Thoracic aorta (tissue), 2 donors: ENCODE results near the gene LDLR. TPM values are rescaled to one million over a fixed set of nuclear protein-coding genes. Genes with fewer than 3 reads are reported as not detected.

Experiments
- ATAC-seq: fragments of 150-250 bp; one replicate; pipeline ENCODE4 v1.8.0; 2017; ENCODE audit warnings: low read depth; ENCODE audit not compliant: insufficient number of reproducible peaks, low FRiP score
- DNase-seq: peaks from one replicate; pipeline ENCODE4 v3.0.0-alpha.2; 2020; ENCODE audit warnings: low spot score
- H3K27ac ChIP-seq, 2 donors: fragments of 200-600 bp; sonication (generic); 1 replicate in 1 of 2; 2 replicates in 1 of 2; pipeline ENCODE4 v1.5.1; 2016; ENCODE audit warnings: mild to moderate bottlenecking in 2 of 2, moderate library complexity in 2 of 2
- H3K27me3 ChIP-seq: fragments of 200-600 bp; sonication (generic); replicated peaks from 2 replicates; pipeline ENCODE4 v1.6.0; 2016; ENCODE audit warnings: mild to moderate bottlenecking; ENCODE audit not compliant: insufficient read depth
- H3K36me3 ChIP-seq: fragments of 200-600 bp; sonication (generic); one replicate; pipeline ENCODE4 v1.5.1; 2016
- H3K4me1 ChIP-seq, 2 donors: fragments of 200-600 bp; sonication (generic); 1 replicate in 1 of 2; 2 replicates in 1 of 2; pipeline versions ENCODE4 v1.5.1 to v1.6.0; 2016; ENCODE audit warnings: low read depth in 2 of 2, mild to moderate bottlenecking in 1 of 2; ENCODE audit not compliant: control insufficient read depth in 1 of 2
- H3K4me3 ChIP-seq: fragments of 200-600 bp; sonication (generic); 2 replicates; pipeline ENCODE4 v1.5.1; 2016; ENCODE audit warnings: mild to moderate bottlenecking
- H3K9me3 ChIP-seq: fragments of 200-600 bp; sonication (generic); 2 replicates; pipeline ENCODE4 v1.5.1; 2016
- CTCF ChIP-seq: fragments of 200-600 bp; sonication (generic); IDR thresholded peaks from one replicate; pipeline ENCODE4 v1.5.1; 2019; ENCODE audit warnings: antibody characterized with exemption
- total RNA-seq, 2 donors: library from RNA; depleted of rRNA; stranded (reverse); fragments of >200 nt; gene quantifications; one replicate each; pipeline versions ENCODE4 v1.1.0 to v1.2.3, GENCODE V29; 2016

Gene LDLR
- total RNA-seq, 2 donors from 2014 or later, result 39.8 to 108 TPM

GRCh38 chr19:11063434-11063833 lies 25.8 kb upstream of the LDLR start:
- Histone ChIP-seq H3K4me3 (no peak overlapping the region), H3K27ac (no peak overlapping the region), H3K36me3 (peaks cover 19% of the 10 kb centered on the region), H3K4me1 (peaks cover 0 to 3% of the 10 kb centered on the region in 2 donors), H3K27me3 (no peaks in the 10 kb centered on the region), H3K9me3 (no peaks in the 10 kb centered on the region)
- DNase-seq, result no peak
- ATAC-seq, result no peak
- TF ChIP-seq CTCF, result no peak

GRCh38 chr19:11064831-11065303 lies 24.4 kb upstream of the LDLR start:
- H3K27me3 ChIP-seq, result no peaks in the 10 kb centered on the region
- no peaks in the 10 kb centered on the region for H3K9me3 ChIP-seq
- H3K36me3 ChIP-seq, result peaks cover 15% of the 10 kb centered on the region
- H3K4me1 ChIP-seq, result peaks cover 0 to 3% of the 10 kb centered on the region in 2 donors
- no peak for TF ChIP-seq CTCF
- H3K4me3 ChIP-seq, result no peak overlapping the region
- ATAC-seq, result no peak
- no peak overlapping the region for H3K27ac ChIP-seq
- no peak for DNase-seq

GRCh38 chr19:11066326-11066725 lies 22.9 kb upstream of the LDLR start:
- DNase-seq (no peak), ATAC-seq (no peak)

GRCh38 chr19:11067356-11068113 lies 21.7 kb upstream of the LDLR start:
- TF ChIP-seq CTCF, result no peak
- no peaks in the 10 kb centered on the region for H3K9me3 ChIP-seq

More at GRCh38 chr19:11066326-11066725, 22.9 kb upstream of the LDLR start:
- H3K9me3 ChIP-seq, result no peaks in the 10 kb centered on the region
- no peak for TF ChIP-seq CTCF
- H3K36me3 ChIP-seq, result peaks cover 5% of the 10 kb centered on the region
- H3K27me3 ChIP-seq, result no peaks in the 10 kb centered on the region
- peaks cover 0 to 3% of the 10 kb centered on the region in 2 donors for H3K4me1 ChIP-seq
- no peak overlapping the region for H3K27ac ChIP-seq
- H3K4me3 ChIP-seq, result no peak overlapping the region

GRCh38 chr19:11069561-11069960 lies 19.7 kb upstream of the LDLR start:
- no peak for TF ChIP-seq CTCF
- H3K9me3 ChIP-seq, result no peaks in the 10 kb centered on the region
- H3K27me3 ChIP-seq, result no peaks in the 10 kb centered on the region
- H3K36me3 ChIP-seq, result no peaks in the 10 kb centered on the region
- no peak overlapping the region for H3K27ac ChIP-seq
- H3K4me3 ChIP-seq, result no peak overlapping the region
- ATAC-seq, result no peak
- no peaks in the 10 kb centered on the region for H3K4me1 ChIP-seq
- no peak for DNase-seq

More at GRCh38 chr19:11067356-11068113, 21.7 kb upstream of the LDLR start:
- no peak overlapping the region for H3K4me3 ChIP-seq
- H3K4me1 ChIP-seq, result no peaks in the 10 kb centered on the region
- DNase-seq (no peak), ATAC-seq (no peak)
- H3K27me3 ChIP-seq, result no peaks in the 10 kb centered on the region
- H3K27ac ChIP-seq, result no peak overlapping the region
- no peaks in the 10 kb centered on the region for H3K36me3 ChIP-seq
